ENCODE results near the gene KLHDC8A. TPM values are rescaled to one million over a fixed set of nuclear protein-coding genes. Genes with fewer than 3 reads are reported as not detected.

KLHDC8A gene
- total RNA-seq, 1 donor = not detected

- H4K20me1 ChIP-seq (ENCODE audit: insufficient read depth, low read length) = peaks cover 38% of the 10 kb centered on the region
- H3K27me3 ChIP-seq (ENCODE audit: insufficient read depth, low read length) = no peaks in the 10 kb centered on the region
- H3K79me2 ChIP-seq (ENCODE audit: insufficient read depth, low read length) = peaks cover 71% of the 10 kb centered on the region
- no peaks in the 10 kb centered on the region for H3K36me3 ChIP-seq (ENCODE audit: insufficient read depth, low read length)
- H3K4me3 ChIP-seq (ENCODE audit: insufficient read depth, low read length) = peak overlapping the region; percentile 92
- peaks cover 52% of the 10 kb centered on the region for H3K4me1 ChIP-seq (ENCODE audit: insufficient read depth, low read length)
- no peaks in the 10 kb centered on the region for H3K9me3 ChIP-seq (ENCODE audit: low read depth, low read length)
- TF ChIP-seq CTCF (IDR thresholded peaks at IDR 0.05; ENCODE audit: extremely low read depth, low read depth, low read length) = no peak
- peak overlapping the region; percentile 35 for H2AFZ ChIP-seq (ENCODE audit: low read length)
- H3K27ac ChIP-seq (ENCODE audit: low read depth, low read length) = peak overlapping the region; percentile 58
- peak; percentile 77 for DNase-seq (ENCODE audit: insufficient read length, low spot score, missing footprints)
- H3K4me2 ChIP-seq (ENCODE audit: insufficient read depth, low read length) = peak overlapping the region; percentile 80
Measured at GRCh38 chr1:205319081-205320018, 37.4 kb downstream of the KLHDC8A start.

GRCh38 chr1:205318231-205318991 lies 38.3 kb downstream of the KLHDC8A start:
- no peaks in the 10 kb centered on the region for H3K36me3 ChIP-seq (ENCODE audit: insufficient read depth, low read length)
- TF ChIP-seq CTCF (IDR thresholded peaks at IDR 0.05; ENCODE audit: extremely low read depth, low read depth, low read length) = no peak
- H3K4me3 ChIP-seq (ENCODE audit: insufficient read depth, low read length) = peak overlapping the region; percentile 92
- H3K9me3 ChIP-seq (ENCODE audit: low read depth, low read length) = no peaks in the 10 kb centered on the region
- H4K20me1 ChIP-seq (ENCODE audit: insufficient read depth, low read length) = peaks cover 38% of the 10 kb centered on the region
- H2AFZ ChIP-seq (ENCODE audit: low read length) = no peak overlapping the region
- H3K79me2 ChIP-seq (ENCODE audit: insufficient read depth, low read length) = peaks cover 80% of the 10 kb centered on the region
- H3K4me1 ChIP-seq (ENCODE audit: insufficient read depth, low read length) = peaks cover 55% of the 10 kb centered on the region
- peak overlapping the region; percentile 80 for H3K4me2 ChIP-seq (ENCODE audit: insufficient read depth, low read length)
- peak overlapping the region; percentile 1 for H3K27ac ChIP-seq (ENCODE audit: low read depth, low read length)
- DNase-seq (ENCODE audit: insufficient read length, low spot score, missing footprints) = no peak
- no peaks in the 10 kb centered on the region for H3K27me3 ChIP-seq (ENCODE audit: insufficient read depth, low read length)

- H4K20me1 ChIP-seq (ENCODE audit: insufficient read depth, low read length) = peaks cover 39% of the 10 kb centered on the region
- peaks cover 55% of the 10 kb centered on the region for H3K4me1 ChIP-seq (ENCODE audit: insufficient read depth, low read length)
- H2AFZ ChIP-seq (ENCODE audit: low read length) = no peak overlapping the region
- no peak for TF ChIP-seq CTCF (IDR thresholded peaks at IDR 0.05; ENCODE audit: extremely low read depth, low read depth, low read length)
- H3K9me3 ChIP-seq (ENCODE audit: low read depth, low read length) = no peaks in the 10 kb centered on the region
- peaks cover 89% of the 10 kb centered on the region for H3K79me2 ChIP-seq (ENCODE audit: insufficient read depth, low read length)
- H3K4me3 ChIP-seq (ENCODE audit: insufficient read depth, low read length) = no peak overlapping the region
- H3K4me2 ChIP-seq (ENCODE audit: insufficient read depth, low read length) = peak overlapping the region; percentile 80
- peak overlapping the region; percentile 27 for H3K27ac ChIP-seq (ENCODE audit: low read depth, low read length)
- no peak for DNase-seq (ENCODE audit: insufficient read length, low spot score, missing footprints)
- H3K36me3 ChIP-seq (ENCODE audit: insufficient read depth, low read length) = peaks cover 2% of the 10 kb centered on the region
- H3K27me3 ChIP-seq (ENCODE audit: insufficient read depth, low read length) = no peaks in the 10 kb centered on the region
Measured at GRCh38 chr1:205317311-205317917, 39.3 kb downstream of the KLHDC8A start.
